ENCODE results near the gene SRGAP2B. TPM values are rescaled to one million over a fixed set of nuclear protein-coding genes. Genes with fewer than 3 reads are reported as not detected.
"Not testable (repeated sequence)": the region's sequence is repeated elsewhere in the genome, so short reads cannot be mapped to it uniquely, and the experiment has no call there.

Gene SRGAP2B
- total and polyA plus RNA-seq, 2 of the 4 experiments (the other 2 are of a cell fraction) = 15.9 to 50.7 TPM

- POLR2A ChIA-PET (ENCODE audit: unreplicated experiment); in situ Hi-C loops (cut with MboI; ENCODE audit: low sequenced_read_pairs); H2BK20ac ChIP-seq (ENCODE audit: low read depth, low read length); H4K8ac ChIP-seq (ENCODE audit: low read depth in 2 of 2, low read length in 2 of 2); H2BK5ac ChIP-seq (ENCODE audit: low read depth, low read length, poor library complexity, severe bottlenecking); BruUV-seq (replicated peaks); H3K27me3 ChIP-seq (ENCODE audit: control insufficient read depth, insufficient read depth, low read length); H3K79me1 ChIP-seq (ENCODE audit: low read depth in 1 of 2, low read length in 2 of 2); H3K4ac ChIP-seq (ENCODE audit: low read depth, low read length); H3K4me1 ChIP-seq (ENCODE audit: control insufficient read depth, insufficient read depth, low read length); ATAC-seq (ENCODE audit: low read depth); dilution Hi-C loops (cut with HindIII; ENCODE audit: low sequenced_read_pairs, unreplicated experiment); H2BK120ac ChIP-seq (ENCODE audit: low read depth, low read length); H3K4me2 ChIP-seq (ENCODE audit: low read depth, low read length); CTCF ChIA-PET; intact Hi-C loops (cut with micrococcal nuclease); DNase-seq; H3K9me3 ChIP-seq (ENCODE audit: control insufficient read depth, insufficient read depth, low read length); H2AK5ac ChIP-seq (ENCODE audit: low read depth, low read length); H2AFZ ChIP-seq (replicated peaks; ENCODE audit: low read length, poor library complexity); H2BK15ac ChIP-seq (ENCODE audit: low read depth, low read length); H3K23ac ChIP-seq (ENCODE audit: low read depth, low read length); H4K5ac ChIP-seq (ENCODE audit: low read depth, low read length); H3K4me3 ChIP-seq (ENCODE audit: insufficient read depth, low read depth, low read length); H3K14ac ChIP-seq (replicated peaks; ENCODE audit: low read depth, low read length); H4K91ac ChIP-seq (ENCODE audit: insufficient read depth, low read depth, low read length); H3K18ac ChIP-seq (ENCODE audit: low read depth, low read length); H4K20me1 ChIP-seq (ENCODE audit: insufficient read depth, low read length); H3K9me1 ChIP-seq (ENCODE audit: insufficient read depth, low read length); H3K56ac ChIP-seq (ENCODE audit: extremely low read depth, insufficient read depth, low read length); H3K27ac ChIP-seq (ENCODE audit: insufficient read depth, low read length); H3K9ac ChIP-seq (ENCODE audit: low read depth, low read length); H2AK9ac ChIP-seq (replicated peaks; ENCODE audit: low read depth, low read length, poor library complexity); H3K36me3 ChIP-seq (ENCODE audit: control insufficient read depth, insufficient read depth, low read length): not testable (repeated sequence)
- no CpG with 5 or more reads among the region's 3 CpGs for WGBS, 2 experiments (ENCODE audit: extremely low coverage in 2 of 2, insufficient read length in 1 of 2)
Measured at GRCh38 chr1:144935310-144935709, 159.8 kb downstream of the SRGAP2B start.

- H4K8ac ChIP-seq (ENCODE audit: low read depth in 2 of 2, low read length in 2 of 2); H2BK20ac ChIP-seq (ENCODE audit: low read depth, low read length); H3K56ac ChIP-seq (ENCODE audit: extremely low read depth, insufficient read depth, low read length); H3K14ac ChIP-seq (replicated peaks; ENCODE audit: low read depth, low read length); H3K79me1 ChIP-seq (ENCODE audit: low read depth in 1 of 2, low read length in 2 of 2); H4K5ac ChIP-seq (ENCODE audit: low read depth, low read length); POLR2A ChIA-PET (ENCODE audit: unreplicated experiment); H2BK5ac ChIP-seq (ENCODE audit: low read depth, low read length, poor library complexity, severe bottlenecking); H3K27ac ChIP-seq (ENCODE audit: insufficient read depth, low read length); dilution Hi-C loops (cut with HindIII; ENCODE audit: low sequenced_read_pairs, unreplicated experiment); H3K4me1 ChIP-seq (ENCODE audit: control insufficient read depth, insufficient read depth, low read length); H4K91ac ChIP-seq (ENCODE audit: insufficient read depth, low read depth, low read length); H3K9ac ChIP-seq (ENCODE audit: low read depth, low read length); H3K36me3 ChIP-seq (ENCODE audit: control insufficient read depth, insufficient read depth, low read length); H2BK15ac ChIP-seq (ENCODE audit: low read depth, low read length); H3K9me1 ChIP-seq (ENCODE audit: insufficient read depth, low read length); H2AK5ac ChIP-seq (ENCODE audit: low read depth, low read length); H2AK9ac ChIP-seq (replicated peaks; ENCODE audit: low read depth, low read length, poor library complexity); H3K4me3 ChIP-seq (ENCODE audit: insufficient read depth, low read depth, low read length); DNase-seq; H3K18ac ChIP-seq (ENCODE audit: low read depth, low read length); H3K4ac ChIP-seq (ENCODE audit: low read depth, low read length); H3K23ac ChIP-seq (ENCODE audit: low read depth, low read length); in situ Hi-C loops (cut with MboI; ENCODE audit: low sequenced_read_pairs); H3K27me3 ChIP-seq (ENCODE audit: control insufficient read depth, insufficient read depth, low read length); ATAC-seq (ENCODE audit: low read depth); intact Hi-C loops (cut with micrococcal nuclease); H4K20me1 ChIP-seq (ENCODE audit: insufficient read depth, low read length); H2BK120ac ChIP-seq (ENCODE audit: low read depth, low read length); BruUV-seq (replicated peaks); H2AFZ ChIP-seq (replicated peaks; ENCODE audit: low read length, poor library complexity); CTCF ChIA-PET; H3K9me3 ChIP-seq (ENCODE audit: control insufficient read depth, insufficient read depth, low read length); H3K4me2 ChIP-seq (ENCODE audit: low read depth, low read length): not testable (repeated sequence)
- WGBS, 2 experiments (ENCODE audit: extremely low coverage in 2 of 2, insufficient read length in 1 of 2) = no CpG with 5 or more reads among the region's 5 CpGs
Measured at GRCh38 chr1:144933014-144933413, 162.1 kb downstream of the SRGAP2B start.
